ENCODE results near the gene CDH11. TPM values are rescaled to one million over a fixed set of nuclear protein-coding genes. Genes with fewer than 3 reads are reported as not detected.

The CDH11 gene
- polyA plus RNA-seq, 4 donors = 150 to 218 (median 208) TPM

DNA sequence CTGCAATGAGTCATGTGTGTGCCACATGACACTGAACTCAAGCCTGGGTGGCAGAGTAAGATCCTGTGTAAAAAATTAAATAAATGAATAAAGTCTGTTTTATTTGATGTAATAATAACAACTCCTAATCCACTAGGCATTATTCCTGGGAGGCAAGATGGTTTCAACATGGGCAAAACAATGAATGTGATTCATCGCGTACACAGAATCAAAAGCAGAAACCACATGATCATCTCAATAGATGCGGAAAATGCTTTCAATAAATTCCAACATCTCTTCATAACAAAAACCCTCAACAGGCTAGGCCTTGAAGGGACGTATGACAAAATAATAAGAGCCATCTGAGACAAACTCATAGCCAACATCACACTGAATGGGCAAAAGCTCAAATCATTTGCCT is 195.4 kb downstream of the CDH11 start:
- no peak for DNase-seq (ENCODE audit: low read depth in 4 of 4, low spot score in 2 of 4)

DNA sequence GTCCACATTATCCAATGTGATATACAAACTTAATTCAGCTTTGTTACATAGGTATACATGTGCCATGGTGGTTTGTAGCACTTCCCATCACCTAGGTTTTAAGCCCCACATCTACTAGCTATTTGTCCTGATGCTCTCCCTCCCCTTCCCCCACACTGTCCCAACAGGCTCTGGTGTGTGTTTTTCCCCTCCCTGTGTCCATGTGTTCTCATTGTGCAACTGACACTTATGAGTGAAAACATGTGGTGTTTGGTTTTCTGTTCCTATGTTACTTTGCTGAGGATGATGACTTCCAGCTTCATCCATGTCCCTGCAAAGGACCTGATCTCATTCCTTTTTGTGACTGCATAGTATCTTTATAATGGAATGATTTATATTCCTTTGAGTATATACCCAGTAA is 196.7 kb downstream of the CDH11 start:
- DNase-seq (ENCODE audit: low read depth in 4 of 4, low spot score in 2 of 4) = no peak

DNA sequence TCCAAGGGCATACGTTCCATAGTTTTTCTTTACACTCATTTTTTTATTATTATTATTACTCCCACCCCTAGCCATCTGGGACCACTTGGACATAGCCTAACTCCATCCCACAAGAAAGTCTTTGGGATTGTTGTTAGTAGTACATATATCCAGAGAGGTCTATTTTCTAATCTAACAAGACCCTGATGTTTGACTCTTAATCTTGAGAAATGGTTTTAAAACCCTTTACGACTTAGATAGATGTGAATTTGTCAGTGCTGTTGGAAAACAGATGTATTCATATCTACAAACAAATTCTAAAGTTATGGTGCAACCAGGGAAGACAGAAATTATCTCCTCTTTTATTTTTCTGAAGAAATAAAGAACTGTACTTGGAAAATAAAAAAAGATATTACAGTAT is 197.8 kb downstream of the CDH11 start:
- DNase-seq (ENCODE audit: low read depth in 4 of 4, low spot score in 2 of 4) = no peak

DNA sequence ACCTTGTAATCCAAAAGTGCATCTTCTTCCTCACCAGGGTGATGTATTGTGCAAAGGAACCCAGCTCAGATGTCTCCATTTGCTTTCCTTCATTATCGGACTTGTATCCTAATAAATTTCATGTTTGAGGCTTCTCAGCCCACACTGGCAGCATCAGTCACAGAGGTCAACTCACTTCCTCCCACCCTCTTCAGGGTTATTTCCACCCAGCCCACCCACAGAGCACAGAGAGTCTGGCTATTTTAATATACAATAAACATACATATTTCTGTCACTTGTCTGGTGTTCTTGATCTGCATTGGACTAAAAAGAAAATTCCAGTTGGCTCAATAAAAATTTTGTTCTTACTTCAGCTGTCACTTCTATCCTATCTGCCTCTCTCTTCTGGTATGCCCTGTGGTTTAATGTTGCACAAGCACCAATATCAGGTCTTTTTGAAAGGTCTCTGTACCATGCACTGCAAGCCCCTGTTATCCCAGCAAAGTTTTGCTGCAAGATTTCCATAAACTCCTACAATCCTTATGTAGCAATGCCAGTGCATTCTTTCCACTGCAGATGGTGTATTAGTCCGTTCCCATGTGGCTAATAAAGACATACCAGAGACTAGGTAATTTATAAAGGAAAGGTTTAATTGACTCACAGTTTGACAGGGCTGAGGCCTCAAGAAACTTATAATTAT is 201.8 kb downstream of the CDH11 start:
- DNase-seq (ENCODE audit: low read depth in 4 of 4, low spot score in 2 of 4) = no peak

DNA sequence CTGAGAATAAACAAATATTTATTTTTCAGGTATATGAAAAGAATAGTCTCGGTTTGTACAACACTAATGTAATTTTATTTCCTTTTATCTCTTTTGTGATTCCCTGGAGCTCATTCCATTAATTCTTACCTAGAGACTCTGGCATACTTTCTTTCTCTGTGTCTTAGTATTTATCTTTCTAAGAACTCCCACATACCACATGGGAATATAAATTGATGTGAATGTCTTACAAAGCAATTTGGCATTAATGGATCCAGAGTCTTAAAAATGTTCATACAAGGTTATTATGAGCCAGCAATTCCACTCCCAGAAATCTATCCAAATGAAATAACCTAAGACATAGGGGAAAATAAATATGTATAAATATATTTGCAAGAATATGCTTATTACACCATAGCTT is 202.7 kb downstream of the CDH11 start:
- DNase-seq (ENCODE audit: low read depth in 4 of 4, low spot score in 2 of 4) = no peak

DNA sequence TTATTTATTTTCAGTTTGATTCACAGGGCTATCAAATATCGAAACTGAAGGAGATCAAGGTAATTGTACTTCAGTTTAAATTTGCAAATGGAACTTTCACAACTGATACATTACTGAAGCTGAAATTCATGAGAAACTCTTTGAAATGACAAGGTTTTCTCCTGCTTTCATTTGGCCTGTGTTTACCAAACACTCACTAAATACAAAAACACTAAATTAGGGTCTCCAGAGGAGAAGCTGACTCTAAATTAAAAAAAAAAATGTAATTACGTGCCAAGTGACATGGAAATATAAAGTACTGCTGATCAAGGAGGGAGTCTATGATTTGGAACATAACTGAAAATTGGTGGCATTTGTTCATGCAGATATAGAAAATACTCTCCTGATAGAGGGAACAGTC is 205.8 kb downstream of the CDH11 start:
- no peak for DNase-seq (ENCODE audit: low read depth in 4 of 4, low spot score in 2 of 4)

DNA sequence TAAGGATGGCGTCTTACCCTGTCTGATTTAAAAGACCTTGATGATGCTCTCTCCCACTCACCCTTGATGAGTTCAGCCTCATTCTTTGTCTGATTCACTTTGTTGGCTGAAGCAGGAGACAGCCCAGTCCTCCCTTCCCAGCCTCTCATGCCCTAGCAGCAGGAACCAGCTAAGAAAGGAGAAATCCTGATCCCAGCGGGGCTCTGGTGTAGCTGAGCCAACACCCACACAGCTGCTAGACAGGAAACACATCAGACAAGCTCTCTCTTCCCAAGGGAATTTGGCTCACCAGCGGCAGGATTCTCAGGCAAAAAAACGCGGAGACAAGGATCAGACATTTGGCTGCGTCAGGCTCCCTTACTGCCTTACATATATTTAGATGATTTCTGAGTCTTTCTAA is 211.5 kb downstream of the CDH11 start:
- DNase-seq (ENCODE audit: low read depth in 4 of 4, low spot score in 2 of 4) = no peak

DNA sequence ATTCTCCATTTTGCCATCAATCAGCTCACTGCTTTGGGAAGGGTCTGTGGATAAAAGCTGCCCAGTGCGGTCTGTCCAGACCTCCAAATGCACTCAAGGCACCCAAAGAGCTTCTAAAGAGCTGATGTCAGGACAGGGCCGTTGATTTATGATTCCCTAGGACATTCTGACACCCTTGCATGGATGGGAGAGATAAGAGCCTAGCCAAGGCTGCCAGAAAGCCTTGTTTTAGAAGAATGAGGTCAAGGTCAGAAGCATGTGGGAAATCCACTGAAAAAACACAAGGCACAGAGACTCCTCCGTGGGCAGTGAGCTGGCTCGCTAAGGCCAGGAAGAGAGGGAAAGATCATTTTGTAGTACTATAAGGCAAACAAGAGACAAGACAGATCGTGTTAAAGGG is 214.0 kb downstream of the CDH11 start:
- DNase-seq (ENCODE audit: low read depth in 4 of 4, low spot score in 2 of 4) = no peak

DNA sequence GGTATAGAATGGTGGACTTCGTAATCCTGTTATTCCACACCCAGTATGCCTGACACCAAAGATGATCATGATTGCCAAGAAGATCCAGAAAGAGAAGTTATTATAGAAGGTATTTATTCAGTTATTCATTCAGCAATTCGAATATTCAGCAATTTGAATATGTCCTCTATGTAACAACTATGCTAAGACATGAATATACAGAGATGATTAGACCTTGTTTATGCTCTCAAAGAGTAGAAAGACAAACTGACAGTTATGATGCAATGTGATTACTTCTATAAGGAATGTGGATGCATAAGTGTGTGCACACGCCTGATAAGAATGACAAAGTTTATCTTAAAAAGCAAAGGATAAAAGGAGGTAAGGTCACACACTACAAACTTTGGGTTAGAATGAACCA is 218.1 kb downstream of the CDH11 start:
- DNase-seq (ENCODE audit: low read depth in 4 of 4, low spot score in 2 of 4) = no peak

DNA sequence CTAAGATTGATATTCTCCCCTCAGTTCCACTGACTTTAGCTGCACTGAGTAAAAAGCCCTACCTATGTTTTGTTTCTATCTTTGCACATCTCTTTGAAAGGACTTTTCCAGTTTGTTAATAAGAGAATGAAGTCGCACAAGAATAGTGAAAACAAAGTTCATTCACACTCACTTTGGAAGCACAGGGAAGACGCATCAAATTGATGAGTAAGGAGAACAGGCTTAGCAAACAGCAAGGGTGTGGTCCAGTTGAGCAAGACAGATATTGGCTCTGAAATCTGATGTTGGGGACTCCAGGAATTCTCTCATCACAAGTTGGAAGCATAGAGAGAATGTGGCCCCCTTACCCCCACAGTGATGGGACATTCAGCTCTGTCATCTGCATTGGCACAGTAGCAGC is 221.3 kb downstream of the CDH11 start:
- DNase-seq (ENCODE audit: low read depth in 4 of 4, low spot score in 2 of 4) = no peak

DNA sequence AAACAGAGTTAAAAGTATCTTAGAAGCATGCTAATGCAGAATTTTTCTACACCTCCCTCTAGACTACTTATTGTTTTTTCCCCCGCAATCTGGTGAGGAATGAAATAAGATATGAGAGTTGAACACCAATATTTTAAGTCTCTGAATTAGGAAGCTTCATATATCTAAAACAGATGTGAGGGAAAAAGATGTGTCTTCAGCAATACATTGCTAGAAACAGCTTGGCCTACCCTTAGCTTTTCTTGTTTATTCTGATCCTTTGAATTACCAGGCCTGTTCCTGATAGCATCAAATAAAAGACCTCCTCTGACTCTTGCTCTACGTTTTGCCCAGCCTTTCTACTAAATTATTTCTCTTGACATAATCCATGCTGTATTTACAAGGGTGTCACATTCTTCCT is 221.8 kb downstream of the CDH11 start:
- no peak for DNase-seq (ENCODE audit: low read depth in 4 of 4, low spot score in 2 of 4)

DNA sequence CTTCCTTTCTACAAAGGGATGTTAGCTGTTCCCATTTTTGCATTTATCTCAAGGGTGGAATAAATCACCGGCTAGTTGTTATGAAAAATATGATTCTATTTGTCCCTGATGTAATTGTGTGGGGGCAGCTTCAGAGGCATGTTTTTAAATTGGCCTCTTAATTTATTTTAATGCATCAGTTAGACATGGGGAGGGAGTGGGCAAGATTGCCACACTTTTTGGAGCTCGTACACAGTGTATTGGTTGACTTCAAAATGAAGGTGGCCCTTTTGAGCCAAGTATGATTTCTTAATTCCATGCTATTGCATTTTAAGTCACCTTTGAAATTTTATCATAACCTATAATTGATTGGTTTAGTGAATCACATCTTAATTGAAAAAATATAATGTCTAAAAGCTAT is 223.7 kb downstream of the CDH11 start:
- no peak for DNase-seq (ENCODE audit: low read depth in 4 of 4, low spot score in 2 of 4)

Data from left renal cortex interstitium (tissue), 4 donors.